Activated CD4-positive, alpha-beta T cell treated with anti-CD3 and anti-CD28 coated beads for 1 hour (primary cell): ENCODE results near the gene EDC3.
"Not testable (repeated sequence)": the region's sequence is repeated elsewhere in the genome, so short reads cannot be mapped to it uniquely, and the experiment has no call there.

ENCODE experiments used
- DNase-seq: peaks from one replicate; pipeline ENCODE4 v3.0.0-alpha.2; 2020

EDC3 gene

DNA sequence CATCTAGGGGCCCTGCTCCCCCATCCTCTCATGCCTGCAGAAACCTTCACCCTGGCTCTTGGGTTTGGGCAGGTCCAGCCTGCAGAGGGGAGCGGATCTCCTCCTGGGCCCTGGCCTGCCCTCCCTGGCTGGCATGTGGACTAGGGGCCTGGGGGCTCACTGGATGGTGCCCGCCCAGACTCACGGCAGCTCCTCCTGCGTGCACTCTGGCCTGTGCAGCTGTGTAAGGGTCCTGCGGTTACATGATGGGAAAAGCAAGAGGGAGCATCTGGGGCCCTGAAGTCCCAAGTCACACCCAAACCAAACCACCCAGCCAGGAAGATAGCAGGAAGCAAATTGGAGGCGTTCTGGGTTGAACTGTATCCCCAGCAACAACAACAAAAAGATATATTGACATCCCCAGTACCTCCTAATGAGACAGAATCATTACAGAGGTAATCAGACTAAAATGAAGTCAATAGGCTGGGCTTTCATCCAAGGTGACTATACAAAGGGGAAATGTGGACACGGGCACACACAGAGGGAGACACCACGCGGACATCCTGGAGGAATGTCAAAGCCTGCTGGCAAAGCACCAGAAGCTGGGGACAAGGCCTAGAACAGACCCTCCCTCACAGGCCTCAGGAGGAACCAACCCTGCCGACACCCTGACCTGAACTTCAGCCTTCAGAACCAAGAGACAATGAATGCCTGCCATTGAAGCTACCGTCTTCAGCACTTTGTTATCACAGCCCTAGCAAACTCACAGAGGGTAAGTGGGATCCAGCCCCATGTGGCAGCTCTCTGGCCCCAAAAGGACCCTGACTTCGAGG, 90.6 kb downstream of the EDC3 start:
- no peak for DNase-seq

DNA sequence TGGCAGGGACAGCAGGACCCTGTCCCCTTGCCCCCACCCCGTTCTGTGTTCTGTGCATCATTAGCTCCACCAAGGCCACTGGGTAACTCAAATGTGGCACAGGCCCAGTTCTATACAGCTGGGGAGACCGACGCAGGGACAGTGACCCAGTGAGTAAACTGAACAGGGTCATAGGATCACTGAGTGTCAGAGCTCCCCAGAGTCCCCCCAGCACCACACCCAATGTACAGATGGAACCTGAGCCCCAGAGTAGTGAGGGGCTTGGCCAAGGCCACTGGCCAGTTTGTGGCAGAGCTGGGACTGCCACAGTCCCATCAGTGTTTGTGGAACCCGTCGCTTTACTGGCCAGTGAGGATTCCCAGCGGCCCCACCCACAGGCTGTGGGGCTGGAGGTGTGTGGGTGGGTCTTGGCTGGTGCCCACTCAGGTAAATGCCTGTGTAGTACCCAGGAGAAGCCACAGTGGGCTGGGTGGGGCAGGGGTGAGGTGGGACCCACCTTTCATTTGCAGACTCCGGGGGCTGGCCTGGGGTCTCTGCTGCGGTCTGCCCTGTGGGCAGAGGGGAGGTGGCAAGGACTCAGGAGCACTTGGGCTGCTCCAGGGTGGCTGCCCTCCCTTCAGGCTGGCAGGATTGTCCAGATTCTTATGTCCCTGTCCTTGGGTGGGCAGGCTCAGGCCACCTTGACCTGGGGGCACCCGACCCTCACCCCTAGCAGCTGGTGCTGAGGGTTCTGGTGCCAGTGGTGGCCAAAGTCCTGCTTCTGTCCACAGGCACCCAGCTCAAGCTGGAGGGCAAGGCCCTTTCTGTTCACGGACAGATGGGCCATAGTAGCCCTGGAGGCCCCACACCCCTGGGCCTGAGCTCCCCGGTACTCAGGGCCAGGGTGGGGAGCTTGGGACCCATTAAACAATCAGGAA, 91.8 kb downstream of the EDC3 start:
- DNase-seq = no peak

DNA sequence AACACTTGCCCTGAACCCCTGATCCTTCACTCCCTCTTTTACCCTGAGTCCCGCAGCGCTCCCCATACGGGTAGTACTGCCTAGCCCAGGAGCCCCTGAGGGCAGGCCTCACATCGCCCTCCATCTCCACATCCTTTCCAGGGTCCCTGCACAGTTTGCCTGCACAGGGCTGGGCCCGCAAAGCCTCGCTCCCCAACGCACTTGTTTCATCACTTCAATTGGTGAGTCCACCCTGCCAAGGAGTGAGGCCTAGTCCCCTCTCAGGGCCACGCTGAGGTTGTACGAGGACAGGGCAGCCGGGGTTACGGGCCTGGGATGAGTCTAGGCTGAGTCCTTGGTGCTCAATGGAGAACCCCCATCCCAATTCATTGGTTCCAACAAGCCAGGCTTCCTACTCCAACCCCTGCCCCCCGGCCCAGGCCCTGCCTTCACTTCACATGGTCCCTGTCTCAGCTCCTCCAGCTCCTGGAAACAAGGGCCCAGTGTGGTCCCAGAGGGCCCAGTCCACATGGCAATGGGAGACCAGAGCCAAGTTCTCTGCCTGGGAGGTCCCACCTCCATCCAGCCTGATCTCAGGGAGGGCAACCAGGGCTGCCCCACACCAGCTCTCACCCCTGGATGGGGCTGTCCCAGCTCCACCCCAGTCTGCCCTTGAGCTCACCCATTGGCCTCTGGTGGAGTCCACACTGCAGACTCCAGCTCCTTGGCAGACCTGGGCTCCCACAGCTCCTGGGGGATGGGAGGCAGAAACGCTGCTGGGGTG, 92.6 kb downstream of the EDC3 start:
- no peak for DNase-seq

GRCh38 chr15:74599156-74599555, 96.7 kb downstream of the EDC3 start:
- no peak for DNase-seq

GRCh38 chr15:74598126-74598842, 97.5 kb downstream of the EDC3 start:
- DNase-seq = peak; percentile 75

DNA sequence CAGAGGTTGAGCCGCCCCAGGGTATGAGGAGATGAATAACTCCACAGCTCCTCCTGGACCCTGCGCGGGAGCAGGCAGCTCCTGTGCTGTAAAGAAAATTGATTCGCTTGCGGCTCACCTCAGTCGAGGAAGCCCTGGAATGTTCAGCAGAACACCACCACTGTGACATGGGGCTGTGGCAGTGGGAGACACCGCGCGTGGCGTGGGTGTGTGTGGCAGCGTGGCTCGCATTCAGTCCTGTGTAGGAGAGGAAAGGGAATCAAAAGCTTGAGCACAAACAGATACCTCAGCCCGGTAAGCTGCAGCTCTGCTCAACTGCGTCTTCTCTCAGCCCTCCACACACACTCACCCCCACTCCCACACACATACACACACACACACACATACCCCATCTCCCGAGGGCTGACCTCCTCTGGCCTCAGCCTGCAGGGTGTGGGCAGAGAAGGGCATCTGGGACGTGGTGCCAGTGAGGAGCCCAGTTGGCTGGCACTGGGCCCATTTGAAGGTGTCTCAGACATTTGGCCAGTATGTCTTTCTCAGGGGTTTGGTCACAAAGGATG, 98.6 kb downstream of the EDC3 start:
- DNase-seq = not testable (repeated sequence)

DNA sequence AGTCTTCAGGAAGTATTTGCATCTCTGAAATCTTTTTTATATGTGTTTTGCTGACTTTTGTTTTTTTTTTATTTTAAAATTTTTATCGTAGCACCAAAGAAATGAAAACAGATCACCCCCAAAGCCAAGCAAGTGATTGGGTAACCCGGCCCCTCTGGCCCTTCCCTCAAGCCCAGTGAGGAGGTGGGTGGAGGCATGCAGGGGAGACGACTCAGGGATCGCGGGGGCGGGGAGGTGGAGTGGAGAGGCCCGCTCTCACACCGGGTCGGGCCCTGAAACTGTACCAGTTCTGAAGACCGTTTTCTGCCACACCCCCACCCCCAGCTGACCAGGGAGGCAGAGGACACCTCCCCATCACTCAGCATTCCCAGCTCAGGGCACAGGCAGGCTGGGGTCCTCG, 99.1 kb downstream of the EDC3 start:
- not testable (repeated sequence) for DNase-seq

- no peak for DNase-seq
These were observed 100.6 kb downstream of the EDC3 start for GRCh38 chr15:74595271-74595670.

GRCh38 chr15:74594455-74594854, 101.4 kb downstream of the EDC3 start:
- DNase-seq = no peak

- DNase-seq = no peak
These were observed 102.7 kb downstream of the EDC3 start for GRCh38 chr15:74593122-74593521.

DNA sequence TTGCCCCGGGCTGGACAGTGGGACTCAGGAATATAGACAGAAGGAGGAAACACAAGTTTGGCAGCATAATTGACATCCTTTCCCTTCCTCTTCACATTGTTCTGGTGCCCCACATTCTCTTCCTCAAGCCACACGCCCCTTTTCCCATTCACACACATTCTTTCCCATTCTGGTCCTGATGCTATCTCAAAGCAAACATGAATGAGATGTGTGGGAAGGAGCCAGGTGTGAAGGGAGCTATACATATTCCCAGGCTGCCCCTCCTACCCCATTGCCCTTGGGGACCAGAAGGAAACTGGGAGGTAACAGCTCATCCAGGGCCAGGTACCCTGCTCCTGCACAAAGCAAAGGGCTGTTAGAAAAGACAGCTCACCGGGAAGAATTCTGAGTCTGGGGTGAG, 103.6 kb downstream of the EDC3 start:
- no peak for DNase-seq

DNA sequence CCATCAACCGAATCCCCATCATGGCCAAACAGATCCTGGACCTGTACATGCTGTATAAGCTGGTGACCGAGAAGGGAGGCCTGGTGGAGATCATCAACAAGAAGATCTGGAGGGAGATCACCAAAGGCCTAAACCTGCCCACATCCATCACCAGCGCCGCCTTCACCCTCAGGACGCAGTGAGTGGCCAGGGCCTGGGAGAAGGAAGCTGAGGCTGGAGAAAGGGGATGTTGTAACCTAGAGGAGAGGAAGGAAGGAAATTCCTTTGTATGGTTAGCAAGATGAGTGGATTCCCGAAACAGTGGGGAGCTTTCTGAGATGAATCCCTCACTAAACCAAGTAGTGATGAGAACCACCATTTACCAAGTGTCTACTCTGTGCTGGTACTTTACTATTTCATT, 106.0 kb downstream of the EDC3 start:
- no peak for DNase-seq

DNA sequence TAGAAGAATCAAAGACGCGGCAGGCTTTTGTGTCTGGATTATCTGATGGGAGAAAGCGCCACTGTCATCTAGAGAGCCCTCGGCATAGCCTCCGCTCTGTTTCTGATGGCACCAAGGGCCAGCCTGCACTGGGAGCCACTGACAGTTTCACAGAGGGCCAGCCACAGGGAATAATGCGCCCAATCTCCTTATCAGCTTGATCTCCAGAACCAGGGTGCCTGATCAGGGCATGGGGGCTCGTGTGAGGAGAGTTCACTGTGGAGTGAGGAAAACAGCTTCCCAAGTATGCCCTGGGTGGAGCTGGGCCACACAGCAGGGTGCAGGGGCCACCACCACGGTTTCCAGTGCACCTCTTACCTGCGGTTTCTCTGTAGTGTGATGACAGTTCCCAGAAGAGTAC, 110.0 kb downstream of the EDC3 start:
- no peak for DNase-seq

GRCh38 chr15:74585191-74585590, 110.6 kb downstream of the EDC3 start:
- no peak for DNase-seq

GRCh38 chr15:74584779-74585178, 111.0 kb downstream of the EDC3 start:
- no peak for DNase-seq

DNA sequence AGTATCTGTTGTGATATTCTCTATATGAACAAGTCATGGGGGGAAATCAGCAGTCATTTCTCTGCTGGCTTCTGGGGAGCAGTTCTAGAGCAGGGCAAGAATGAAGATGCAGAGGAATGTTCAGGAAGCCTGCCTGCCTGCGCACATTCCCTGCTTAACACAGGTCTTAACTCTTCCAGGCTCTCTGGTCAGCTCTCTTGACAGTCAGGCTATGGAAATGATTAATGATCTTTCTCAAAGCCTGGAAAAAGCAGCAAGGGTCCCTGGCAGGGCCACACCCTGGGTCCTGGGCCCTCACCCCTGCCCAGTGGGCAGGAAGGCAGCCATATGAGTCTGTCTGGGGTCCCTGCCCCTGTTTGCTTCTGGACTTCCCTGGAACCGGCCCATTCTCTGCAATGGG, 111.6 kb downstream of the EDC3 start:
- no peak for DNase-seq
